GM12878 (cell line): ENCODE data around the gene EDARADD. TPM values are rescaled to one million over a fixed set of nuclear protein-coding genes. Genes with fewer than 3 reads are reported as not detected.

ENCODE experiments used
- BMI1 ChIP-seq: fragments of 450-650 bp; IDR thresholded peaks from 2 replicates; pipeline ENCODE4 v1.6.1; 2016; ENCODE audit warnings: mild to moderate bottlenecking, moderate library complexity, borderline replicate concordance
- FOS ChIP-seq: IDR thresholded peaks from 3 replicates; pipeline ENCODE4 v1.6.1; 2011; ENCODE audit warnings: borderline replicate concordance; ENCODE audit not compliant: insufficient read length; ENCODE audit errors: extremely low read depth
- KAT2A ChIP-seq: conservative IDR thresholded peaks from 2 replicates; pipeline ENCODE4 v1.6.1; 2011; ENCODE audit warnings: low read depth, low read length; ENCODE audit not compliant: control insufficient read depth
- NBN ChIP-seq: fragments of 450-650 bp; IDR thresholded peaks from 2 replicates; pipeline ENCODE4 v1.6.1; 2016
- ZBTB4 ChIP-seq: fragments of 450-650 bp; formaldehyde crosslinking; IDR thresholded peaks from 2 replicates; pipeline ENCODE4 v1.4.0; 2022; ENCODE audit warnings: mild to moderate bottlenecking, moderate library complexity
- polyA plus RNA-seq, 11 experiments: library from polyadenylated mRNA; depleted of rRNA in 4 of 11; unstranded in 6 of 11; stranded (reverse) in 5 of 11; fragments of >200 nt; fragmentation: Nextera tagmentation in 4 of 11; fragmentation: Illumina TruSeq in 1 of 11; extraction: Ambion mirVana in 4 of 11; extraction: Trizol in 1 of 11; gene quantifications; 1 replicate in 1 of 11; 2 replicates in 10 of 11; pipeline versions ENCODE4 v1.2.1 to v1.2.3, GENCODE V29; 2011 to 2016; ENCODE audit warnings: inconsistent platforms in 2 of 11, missing spikeins in 2 of 11, low read depth in 1 of 11
- total RNA-seq, 4 experiments: library from RNA; depleted of rRNA in 3 of 4; stranded (reverse); fragments of >200 nt in 3 of 4; fragmentation: Illumina TruSeq in 1 of 4; extraction: Trizol in 1 of 4; gene quantifications; 2 replicates each; pipeline versions ENCODE4 v1.2.1 to v1.2.3, GENCODE V29; 2013 to 2021
- TF ChIP-seq, protein P1 (sequence below): fragments of 450-650 bp; formaldehyde crosslinking; IDR thresholded peaks from 2 replicates; pipeline ENCODE4 v1.5.0; 2022; ENCODE audit warnings: mild to moderate bottlenecking, missing genetic modification characterization

EDARADD gene
- total and polyA plus RNA-seq, 10 of the 15 experiments (the other 5 are each of a cell fraction or from before 2014, with no cell fraction given) = 0.58 to 6.1 (median 4.7) TPM

- TF ChIP-seq ZBTB4 (CRISPR knock-in tag) (no peak), BMI1 (no peak), FOS (no peak), KAT2A (no peak), NBN (no peak)
- TF ChIP-seq, protein P1, sequence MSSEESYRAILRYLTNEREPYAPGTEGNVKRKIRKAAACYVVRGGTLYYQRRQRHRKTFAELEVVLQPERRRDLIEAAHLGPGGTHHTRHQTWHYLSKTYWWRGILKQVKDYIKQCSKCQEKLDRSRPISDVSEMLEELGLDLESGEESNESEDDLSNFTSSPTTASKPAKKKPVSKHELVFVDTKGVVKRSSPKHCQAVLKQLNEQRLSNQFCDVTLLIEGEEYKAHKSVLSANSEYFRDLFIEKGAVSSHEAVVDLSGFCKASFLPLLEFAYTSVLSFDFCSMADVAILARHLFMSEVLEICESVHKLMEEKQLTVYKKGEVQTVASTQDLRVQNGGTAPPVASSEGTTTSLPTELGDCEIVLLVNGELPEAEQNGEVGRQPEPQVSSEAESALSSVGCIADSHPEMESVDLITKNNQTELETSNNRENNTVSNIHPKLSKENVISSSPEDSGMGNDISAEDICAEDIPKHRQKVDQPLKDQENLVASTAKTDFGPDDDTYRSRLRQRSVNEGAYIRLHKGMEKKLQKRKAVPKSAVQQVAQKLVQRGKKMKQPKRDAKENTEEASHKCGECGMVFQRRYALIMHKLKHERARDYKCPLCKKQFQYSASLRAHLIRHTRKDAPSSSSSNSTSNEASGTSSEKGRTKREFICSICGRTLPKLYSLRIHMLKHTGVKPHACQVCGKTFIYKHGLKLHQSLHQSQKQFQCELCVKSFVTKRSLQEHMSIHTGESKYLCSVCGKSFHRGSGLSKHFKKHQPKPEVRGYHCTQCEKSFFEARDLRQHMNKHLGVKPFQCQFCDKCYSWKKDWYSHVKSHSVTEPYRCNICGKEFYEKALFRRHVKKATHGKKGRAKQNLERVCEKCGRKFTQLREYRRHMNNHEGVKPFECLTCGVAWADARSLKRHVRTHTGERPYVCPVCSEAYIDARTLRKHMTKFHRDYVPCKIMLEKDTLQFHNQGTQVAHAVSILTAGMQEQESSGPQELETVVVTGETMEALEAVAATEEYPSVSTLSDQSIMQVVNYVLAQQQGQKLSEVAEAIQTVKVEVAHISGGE (CRISPR knock-in tag) = no peak
These were observed 86.8 kb downstream of the EDARADD start (continued) for GRCh38 chr1:236480758-236481436.
